Right lobe of liver (tissue), 4 donors: ENCODE measurements around the gene BRICD5.

Source experiments
- CTCF ChIP-seq, 4 donors: fragments of 200-600 bp in 3 of 4; fragments of 450-650 bp in 1 of 4; IDR thresholded peaks; one replicate each; pipeline versions ENCODE4 v1.5.1 to v1.8.0; 2016 to 2022; ENCODE audit warnings: antibody characterized with exemption in 4 of 4, mild to moderate bottlenecking in 2 of 4
- POLR2A ChIP-seq: fragments of 450-650 bp; IDR thresholded peaks from one replicate; pipeline ENCODE4 v1.6.1; 2017; ENCODE audit warnings: antibody characterized with exemption, mild to moderate bottlenecking
- donor health status: DM: no; HTN: no; CAD: no.
- donor health status: DM: no; HTN: no; CAD: no.
- donor health status: DM: no; HTN: yes; CAD: no.

- TF ChIP-seq CTCF (IDR thresholded peaks at IDR 0.05): no peak
- no peak for TF ChIP-seq POLR2A
Observed at GRCh38 chr16:2204416-2205103, 6.1 kb downstream of the BRICD5 start.
